K562 (cell line): ENCODE data around the gene TOR1B. TPM values are rescaled to one million over a fixed set of nuclear protein-coding genes. Genes with fewer than 3 reads are reported as not detected.

Experiments
- ATAC-seq: fragments of 200-7000 bp; cut with Tn5 transposase; 3 replicates; pipeline ENCODE4 v1.9.1; 2020; ENCODE audit warnings: moderate library complexity
- BruUV-seq: library from RNA; stranded (reverse); fragments of 400-500 nt; replicated peaks from 2 replicates; lab custom pipeline; 2021; lab: Mats Ljungman, UMichigan
- CTCF ChIA-PET: fragments of 300-600 bp; formaldehyde crosslinking; extraction: SDS; loops from one replicate; lab custom pipeline; 2021; ENCODE audit warnings: low intra/inter-chr PET ratio; lab: Yijun Ruan, JAX
- POLR2A ChIA-PET: fragments of 300-600, 350-650 bp; sonication (Branson Sonifier 250); formaldehyde crosslinking; extraction: SDS; loops from one replicate; lab custom pipeline; 2021; ENCODE audit warnings: antibody characterized with exemption, inconsistent platforms; lab: Yijun Ruan, JAX
- DNase-seq, 4 experiments: peaks; one replicate each; pipeline versions ENCODE4 v3.0.0 to v3.0.0-alpha.2; 2011 to 2018; ENCODE audit warnings: low spot score in 3 of 4, mixed read lengths in 3 of 4; ENCODE audit errors: extremely low read depth in 1 of 4
- FAIRE-seq: peaks from 2 replicates; lab custom pipeline; 2011; peaks lifted over from hg19 to GRCh38; lab: Jason Lieb, UNC
- H2AFZ ChIP-seq: 2 replicates; pipeline ENCODE4 v1.6.0; 2011; ENCODE audit warnings: low read depth, low read length, control low read depth, inconsistent platforms
- H3K27ac ChIP-seq: fragments of 200-600 bp; 3 replicates; pipeline ENCODE4 v1.8.0; 2011; ENCODE audit warnings: low read depth, mild to moderate bottlenecking, control low read depth, inconsistent platforms, low read length, moderate library complexity, mixed read lengths; ENCODE audit errors: extremely low read depth
- H3K27me3 ChIP-seq, 2 experiments: fragments of 300-600 bp in 1 of 2; 2 replicates in 1 of 2; 3 replicates in 1 of 2; pipeline versions ENCODE4 v1.6.0 to v1.8.0; 2011; ENCODE audit warnings: inconsistent platforms in 2 of 2, low read length in 2 of 2, mild to moderate bottlenecking in 1 of 2, mixed read lengths in 1 of 2, moderate library complexity in 1 of 2; ENCODE audit not compliant: control insufficient read depth in 2 of 2, insufficient read depth in 2 of 2
- H3K36me3 ChIP-seq: fragments of 300-600 bp; 3 replicates; pipeline ENCODE4 v1.8.0; 2011; ENCODE audit warnings: mild to moderate bottlenecking, low read length, inconsistent platforms; ENCODE audit not compliant: control insufficient read depth, insufficient read depth
- H3K4me1 ChIP-seq, 2 experiments: fragments of 200-600 bp in 1 of 2; replicated peaks in 1 of 2; 2 replicates in 1 of 2; 3 replicates in 1 of 2; pipeline versions ENCODE4 v1.5.1 to v1.8.0; 2011; ENCODE audit warnings: inconsistent platforms in 2 of 2, low read length in 2 of 2, mild to moderate bottlenecking in 1 of 2, mixed read lengths in 1 of 2, moderate library complexity in 1 of 2; ENCODE audit not compliant: control insufficient read depth in 2 of 2, insufficient read depth in 2 of 2
- H3K4me2 ChIP-seq: 2 replicates; pipeline ENCODE4 v1.6.1; 2011; ENCODE audit warnings: low read length, control low read depth, inconsistent platforms, mixed read lengths; ENCODE audit not compliant: insufficient read depth
- H3K4me3 ChIP-seq: fragments of 200-600 bp; sonication (generic), shearing (Covaris generic); 2 replicates; pipeline ENCODE4 v1.5.1; 2016; ENCODE audit warnings: control low read depth, inconsistent platforms
- H3K79me2 ChIP-seq: fragments of 200-600 bp; 3 replicates; pipeline ENCODE4 v1.8.0; 2011; ENCODE audit warnings: low read length, inconsistent platforms; ENCODE audit not compliant: control insufficient read depth, insufficient read depth
- H3K9ac ChIP-seq, 2 experiments: 2 replicates each; pipeline versions ENCODE4 v1.6.0 to v1.6.1; 2011; ENCODE audit warnings: low read depth in 2 of 2, low read length in 2 of 2, control low read depth in 1 of 2, inconsistent platforms in 1 of 2, mild to moderate bottlenecking in 1 of 2, mixed read lengths in 1 of 2; ENCODE audit not compliant: insufficient read depth in 1 of 2
- H3K9me1 ChIP-seq: one replicate; pipeline ENCODE4 v1.6.0; 2011; ENCODE audit warnings: inconsistent platforms, mild to moderate bottlenecking, low read length, moderate library complexity; ENCODE audit not compliant: control insufficient read depth, insufficient read depth
- H3K9me3 ChIP-seq: replicated peaks from 2 replicates; pipeline ENCODE4 v1.5.1; 2011; ENCODE audit warnings: low read depth, low read length, inconsistent platforms; ENCODE audit not compliant: control insufficient read depth, insufficient read depth
- H4K20me1 ChIP-seq: replicated peaks from 2 replicates; pipeline ENCODE4 v1.6.1; 2011; ENCODE audit warnings: low read length, inconsistent platforms, mixed read lengths; ENCODE audit not compliant: control insufficient read depth, insufficient read depth
- BRD4 ChIP-seq: fragments of 200-600 bp; sonication (generic); IDR thresholded peaks from 2 replicates; pipeline ENCODE4 v1.6.1; 2017; ENCODE audit warnings: inconsistent platforms
- CBFB ChIP-seq: sonication (generic); formaldehyde crosslinking; IDR thresholded peaks from 2 replicates; pipeline ENCODE4 v1.4.0; 2020; ENCODE audit warnings: mild to moderate bottlenecking, missing genetic modification reagents
- CHD2 ChIP-seq: IDR thresholded peaks from 2 replicates; pipeline ENCODE4 v1.6.1; 2011; ENCODE audit warnings: low read depth, low read length
- CHD4 ChIP-seq: fragments of 200-600 bp; sonication (generic); IDR thresholded peaks from 3 replicates; pipeline ENCODE4 v1.6.1; 2012; ENCODE audit warnings: low read depth, mild to moderate bottlenecking, mixed read lengths, low read length, inconsistent platforms; ENCODE audit not compliant: insufficient read depth, insufficient replicate concordance, poor library complexity, severe bottlenecking
- GABPB1 ChIP-seq: sonication (generic); formaldehyde crosslinking; IDR thresholded peaks from 2 replicates; pipeline ENCODE4 v1.8.0; 2022; ENCODE audit warnings: mild to moderate bottlenecking, missing genetic modification reagents
- MCM3 ChIP-seq: fragments of 450-650 bp; IDR thresholded peaks from 2 replicates; pipeline ENCODE4 v1.6.1; 2016
- SNIP1 ChIP-seq: fragments of 450-650 bp; IDR thresholded peaks from 2 replicates; pipeline ENCODE4 v1.7.1; 2017; ENCODE audit warnings: low read depth, mild to moderate bottlenecking
- TAF1 ChIP-seq: IDR thresholded peaks from 2 replicates; pipeline ENCODE4 v1.6.1; 2011; ENCODE audit warnings: mild to moderate bottlenecking, low read length, moderate library complexity; ENCODE audit not compliant: insufficient read depth, control insufficient read depth, severe bottlenecking; ENCODE audit errors: extremely low read depth
- TCF7 ChIP-seq: sonication (generic); IDR thresholded peaks from 2 replicates; pipeline ENCODE4 v1.6.1; 2016; ENCODE audit warnings: antibody characterized with exemption, borderline replicate concordance
- TGIF2 ChIP-seq: sonication (generic); formaldehyde crosslinking; IDR thresholded peaks from 2 replicates; pipeline ENCODE4 v1.8.1; 2022; ENCODE audit warnings: mild to moderate bottlenecking, missing genetic modification reagents, moderate library complexity
- ZZZ3 ChIP-seq: fragments of 450-650 bp; IDR thresholded peaks from 2 replicates; pipeline ENCODE4 v1.6.1; 2016; ENCODE audit warnings: antibody characterized with exemption, mild to moderate bottlenecking, moderate library complexity
- WGBS: fragments of 100-300 bp; shearing (Covaris generic); methylation state at CpG from one replicate; pipeline ENCODE4 v1.1.6; 2016; ENCODE audit warnings: low coverage, mixed read lengths; ENCODE audit not compliant: insufficient coverage; ENCODE audit errors: missing lambda C conversion rate; 5-methylcytosine and 5-hydroxymethylcytosine counted together
- in situ Hi-C: fragments of 300-500 bp; cut with MboI; formaldehyde crosslinking; loops from 4 replicates; pipeline ENCODE4 v1.15.0; 2018; ENCODE audit warnings: inconsistent platforms, mixed read lengths
- intact Hi-C: fragments of 100-400 bp; cut with micrococcal nuclease; formaldehyde crosslinking; loops from 2 replicates; pipeline ENCODE4 v1.14.2; 2022
- polyA plus RNA-seq, 8 experiments: library from polyadenylated mRNA; depleted of rRNA in 4 of 8; stranded (reverse) in 5 of 8; unstranded in 3 of 8; fragments of >200 nt; fragmentation: Nextera tagmentation in 2 of 8; fragmentation: Illumina TruSeq in 1 of 8; extraction: Ambion mirVana in 2 of 8; extraction: Trizol in 1 of 8; gene quantifications; 2 replicates each; pipeline versions ENCODE4 v1.2.1 to v1.2.3, GENCODE V29; 2011 to 2014; ENCODE audit warnings: inconsistent platforms in 1 of 8, missing spikeins in 1 of 8
- total RNA-seq, 7 experiments: library from RNA; depleted of rRNA in 6 of 7; stranded (reverse); fragments of >200 nt in 6 of 7; fragmentation: Illumina TruSeq in 2 of 7; extraction: Trizol in 2 of 7; gene quantifications; 2 replicates each; pipeline versions ENCODE4 v1.2.1 to v1.2.3, GENCODE V29; 2011 to 2021; ENCODE audit warnings: low replicate concordance in 1 of 7
- TF ChIP-seq, protein P1 (sequence below), 2 experiments: fragments of 450-650 bp; IDR thresholded peaks; 2 replicates each; pipeline ENCODE4 v1.6.1; 2018; ENCODE audit warnings: mild to moderate bottlenecking in 2 of 2, low read depth in 1 of 2; ENCODE audit not compliant: partially characterized antibody in 2 of 2
- TF ChIP-seq, protein P2 (sequence below): sonication (generic); formaldehyde crosslinking; IDR thresholded peaks from 2 replicates; pipeline ENCODE4 v1.8.1; 2023; ENCODE audit warnings: mild to moderate bottlenecking, missing genetic modification reagents

Gene TOR1B
- total and polyA plus RNA-seq, 9 of the 15 experiments (the other 6 are each of a cell fraction or from before 2014, with no cell fraction given), result 4.2 to 36.5 (median 24.6) TPM

DNA sequence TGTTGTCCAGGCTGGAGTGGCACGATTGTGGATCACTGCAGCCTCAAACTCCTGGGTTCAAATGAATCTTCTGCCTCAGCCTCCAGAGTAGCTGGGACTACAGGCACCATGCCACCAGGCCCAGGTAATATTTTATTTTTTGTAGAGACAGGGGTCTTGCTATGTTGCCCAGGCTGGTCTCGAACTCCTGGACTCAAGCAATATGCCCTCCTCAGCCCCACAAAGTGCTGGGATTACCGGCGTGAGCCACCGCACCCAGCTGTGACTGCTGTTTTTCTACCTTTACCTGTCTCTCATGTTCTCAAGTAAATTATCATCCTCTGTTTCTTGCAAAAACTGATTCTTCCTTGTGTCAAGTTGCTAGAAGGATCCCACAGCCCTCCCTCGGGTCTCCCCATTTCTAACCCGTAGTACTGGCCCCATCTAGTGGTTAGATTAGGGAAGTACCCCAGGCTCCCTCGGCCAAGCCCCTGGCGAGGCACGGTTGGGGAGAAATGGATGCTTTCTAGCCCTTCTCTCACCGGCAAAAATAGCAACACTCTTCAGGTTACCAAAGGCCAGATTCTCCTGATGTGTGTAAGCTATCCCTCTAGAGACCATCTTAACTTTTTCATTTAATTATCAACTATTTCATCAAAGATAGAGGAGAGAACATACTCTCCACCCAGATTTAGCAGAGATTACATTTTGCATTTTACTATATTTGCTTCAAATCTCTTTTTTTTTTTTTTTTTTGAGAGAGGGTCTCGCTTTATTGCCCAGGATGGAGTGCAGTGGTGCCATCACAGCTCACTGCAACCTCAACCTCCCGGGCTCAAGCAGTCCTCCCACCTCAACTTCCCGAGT lies 19.2 kb upstream of the TOR1B start:
- Histone ChIP-seq H3K9me1 (no peaks in the 10 kb centered on the region), H3K4me1 (peaks cover 8 to 15% of the 10 kb centered on the region in 2 experiments; a peak in 3 of 5 replicates), H3K79me2 (no peaks in the 10 kb centered on the region), H3K27ac (no peak overlapping the region), H3K36me3 (no peaks in the 10 kb centered on the region), H2AFZ (no peak overlapping the region), H3K4me3 (no peak overlapping the region), H3K4me2 (no peak overlapping the region), H3K27me3 (no peaks in the 10 kb centered on the region; a peak in 1 of 5 replicates), H4K20me1 (no peaks in the 10 kb centered on the region), H3K9ac (no peak overlapping the region), H3K9me3 (no peaks in the 10 kb centered on the region)
- WGBS, result 19% methylated on average over 14 of the region's 14 CpGs
- in situ Hi-C loops (loop anchor here (5.0 to 25.0 kb wide), 4 partner anchors 46 to 1496 kb away; partner anchors contain the start of genes ASB6, GOLGA2 and SWI5), intact Hi-C loops (loop anchor here (1.0 to 10.0 kb wide), 4 partner anchors 46 to 1487 kb away; no protein-coding TSS in a partner anchor)
- no TSS peak for BruUV-seq
- CTCF ChIA-PET, result interaction anchor here (0.5 to 4.9 kb wide), 13 partner anchors 11 to 1603 kb away, joined by 3 to 112 read pairs (median 5); partner anchors contain the start of gene ASB6
- POLR2A ChIA-PET, result interaction anchor here (0.6 kb wide), 1 partner anchor 12 kb away, joined by 3 read pairs; no protein-coding TSS in a partner anchor
- peak; percentile 97 for ATAC-seq
- peak; percentile 89 to 97 (median 96) for DNase-seq
- FAIRE-seq, result peak; percentile 91
- TF ChIP-seq ZZZ3 (no peak), BRD4 (no peak), MCM3 (no peak), SNIP1 (no peak), TCF7 (no peak), CBFB (CRISPR knock-in tag) (no peak), GABPB1 (CRISPR knock-in tag) (no peak; the same call in 1 of the 2 replicates), TAF1 (no peak), CHD4 (no peak), TGIF2 (CRISPR knock-in tag) (no peak), CHD2 (no peak)
- TF ChIP-seq, protein P1, sequence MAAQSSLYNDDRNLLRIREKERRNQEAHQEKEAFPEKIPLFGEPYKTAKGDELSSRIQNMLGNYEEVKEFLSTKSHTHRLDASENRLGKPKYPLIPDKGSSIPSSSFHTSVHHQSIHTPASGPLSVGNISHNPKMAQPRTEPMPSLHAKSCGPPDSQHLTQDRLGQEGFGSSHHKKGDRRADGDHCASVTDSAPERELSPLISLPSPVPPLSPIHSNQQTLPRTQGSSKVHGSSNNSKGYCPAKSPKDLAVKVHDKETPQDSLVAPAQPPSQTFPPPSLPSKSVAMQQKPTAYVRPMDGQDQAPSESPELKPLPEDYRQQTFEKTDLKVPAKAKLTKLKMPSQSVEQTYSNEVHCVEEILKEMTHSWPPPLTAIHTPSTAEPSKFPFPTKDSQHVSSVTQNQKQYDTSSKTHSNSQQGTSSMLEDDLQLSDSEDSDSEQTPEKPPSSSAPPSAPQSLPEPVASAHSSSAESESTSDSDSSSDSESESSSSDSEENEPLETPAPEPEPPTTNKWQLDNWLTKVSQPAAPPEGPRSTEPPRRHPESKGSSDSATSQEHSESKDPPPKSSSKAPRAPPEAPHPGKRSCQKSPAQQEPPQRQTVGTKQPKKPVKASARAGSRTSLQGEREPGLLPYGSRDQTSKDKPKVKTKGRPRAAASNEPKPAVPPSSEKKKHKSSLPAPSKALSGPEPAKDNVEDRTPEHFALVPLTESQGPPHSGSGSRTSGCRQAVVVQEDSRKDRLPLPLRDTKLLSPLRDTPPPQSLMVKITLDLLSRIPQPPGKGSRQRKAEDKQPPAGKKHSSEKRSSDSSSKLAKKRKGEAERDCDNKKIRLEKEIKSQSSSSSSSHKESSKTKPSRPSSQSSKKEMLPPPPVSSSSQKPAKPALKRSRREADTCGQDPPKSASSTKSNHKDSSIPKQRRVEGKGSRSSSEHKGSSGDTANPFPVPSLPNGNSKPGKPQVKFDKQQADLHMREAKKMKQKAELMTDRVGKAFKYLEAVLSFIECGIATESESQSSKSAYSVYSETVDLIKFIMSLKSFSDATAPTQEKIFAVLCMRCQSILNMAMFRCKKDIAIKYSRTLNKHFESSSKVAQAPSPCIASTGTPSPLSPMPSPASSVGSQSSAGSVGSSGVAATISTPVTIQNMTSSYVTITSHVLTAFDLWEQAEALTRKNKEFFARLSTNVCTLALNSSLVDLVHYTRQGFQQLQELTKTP (IDR thresholded peaks at IDR 0.05; ENCODE audit: low read depth in 1 of 2, partially characterized antibody in 2 of 2), result peak in 1 of 2 experiments; percentile 34
- TF ChIP-seq, protein P2, sequence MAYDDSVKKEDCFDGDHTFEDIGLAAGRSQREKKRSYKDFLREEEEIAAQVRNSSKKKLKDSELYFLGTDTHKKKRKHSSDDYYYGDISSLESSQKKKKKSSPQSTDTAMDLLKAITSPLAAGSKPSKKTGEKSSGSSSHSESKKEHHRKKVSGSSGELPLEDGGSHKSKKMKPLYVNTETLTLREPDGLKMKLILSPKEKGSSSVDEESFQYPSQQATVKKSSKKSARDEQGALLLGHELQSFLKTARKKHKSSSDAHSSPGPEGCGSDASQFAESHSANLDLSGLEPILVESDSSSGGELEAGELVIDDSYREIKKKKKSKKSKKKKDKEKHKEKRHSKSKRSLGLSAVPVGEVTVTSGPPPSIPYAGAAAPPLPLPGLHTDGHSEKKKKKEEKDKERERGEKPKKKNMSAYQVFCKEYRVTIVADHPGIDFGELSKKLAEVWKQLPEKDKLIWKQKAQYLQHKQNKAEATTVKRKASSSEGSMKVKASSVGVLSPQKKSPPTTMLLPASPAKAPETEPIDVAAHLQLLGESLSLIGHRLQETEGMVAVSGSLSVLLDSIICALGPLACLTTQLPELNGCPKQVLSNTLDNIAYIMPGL, result no peak
